GM12875 (cell line): ENCODE data around the gene DDIT4.
A peak's percentile ranks its signal among the peaks of the same experiment; 100 is the strongest.

Source experiments
- H3K4me3 ChIP-seq: one replicate; pipeline ENCODE4 v1.5.1; 2011; ENCODE audit warnings: low read depth, low read length, control low read depth
- CTCF ChIP-seq: IDR thresholded peaks from 2 replicates; pipeline ENCODE4 v1.5.1; 2011; ENCODE audit warnings: low read depth, mild to moderate bottlenecking, control low read depth, inconsistent platforms, low read length, moderate library complexity, borderline replicate concordance; ENCODE audit not compliant: insufficient read depth

The DDIT4 gene

GRCh38 chr10:72318418-72319262 lies 44.9 kb downstream of the DDIT4 start:
- no peak for TF ChIP-seq CTCF
- peak overlapping the region; percentile 40 for H3K4me3 ChIP-seq

- no peak for TF ChIP-seq CTCF
- H3K4me3 ChIP-seq, result peak overlapping the region; percentile 40
Measured at GRCh38 chr10:72319416-72320254, 45.9 kb downstream of the DDIT4 start.

GRCh38 chr10:72320676-72321247 lies 47.0 kb downstream of the DDIT4 start:
- no peak overlapping the region for H3K4me3 ChIP-seq
- TF ChIP-seq CTCF, result no peak

- H3K4me3 ChIP-seq, result no peak overlapping the region
- no peak for TF ChIP-seq CTCF
Measured at GRCh38 chr10:72321248-72322029, 47.7 kb downstream of the DDIT4 start.

- H3K4me3 ChIP-seq, result no peak overlapping the region
- TF ChIP-seq CTCF, result no peak
Measured at GRCh38 chr10:72322030-72322279, 48.2 kb downstream of the DDIT4 start.

GRCh38 chr10:72322280-72323058 lies 48.7 kb downstream of the DDIT4 start:
- H3K4me3 ChIP-seq, result no peak overlapping the region
- no peak for TF ChIP-seq CTCF
